NCI-H748 treated with DMSO at 0.1 percent for 48 hours (cell line): ENCODE measurements around the gene STRA6.

Source experiments
- DNase-seq: peaks from one replicate; lab custom pipeline; 2025; lab: John Stamatoyannopoulos, UW

STRA6 gene

DNA sequence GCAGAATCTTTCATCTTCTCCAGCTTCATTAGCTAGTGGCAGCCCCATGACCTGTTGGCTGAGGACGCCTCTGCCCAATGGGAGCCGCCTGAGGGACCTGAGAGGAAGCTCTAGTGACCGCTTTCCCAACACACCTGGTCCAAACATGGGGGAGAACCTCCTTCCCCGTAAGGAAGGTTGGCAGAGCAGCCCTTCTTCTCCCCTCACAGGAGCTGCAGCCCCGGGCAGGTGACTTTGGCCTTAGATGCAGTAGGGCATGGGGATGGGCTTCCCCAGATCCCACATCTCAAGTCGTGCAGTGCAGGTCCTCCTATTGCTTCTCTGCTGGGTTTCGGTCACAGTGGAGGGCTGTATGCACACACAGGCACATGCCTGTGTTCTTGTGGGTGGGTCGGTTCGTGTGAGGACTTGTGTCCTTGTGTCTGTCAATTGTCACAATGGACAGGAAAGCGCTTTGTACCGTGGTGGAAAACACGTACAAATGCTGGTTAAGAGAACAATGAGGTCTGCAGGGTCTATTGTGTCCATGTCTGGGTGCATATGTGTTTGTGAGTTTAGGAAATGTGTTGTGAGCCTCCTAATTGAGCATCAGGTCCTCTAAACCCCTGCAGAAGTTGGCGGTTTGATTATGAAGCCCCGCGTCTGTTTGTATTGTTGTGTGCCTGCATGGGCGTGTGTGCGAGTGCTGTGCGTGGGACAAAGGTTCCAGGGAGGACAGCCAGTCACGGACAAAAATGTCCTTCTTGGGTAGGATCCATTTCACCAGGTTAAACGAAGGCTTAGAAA lies 70.8 kb downstream of the STRA6 start:
- no peak for DNase-seq

DNA sequence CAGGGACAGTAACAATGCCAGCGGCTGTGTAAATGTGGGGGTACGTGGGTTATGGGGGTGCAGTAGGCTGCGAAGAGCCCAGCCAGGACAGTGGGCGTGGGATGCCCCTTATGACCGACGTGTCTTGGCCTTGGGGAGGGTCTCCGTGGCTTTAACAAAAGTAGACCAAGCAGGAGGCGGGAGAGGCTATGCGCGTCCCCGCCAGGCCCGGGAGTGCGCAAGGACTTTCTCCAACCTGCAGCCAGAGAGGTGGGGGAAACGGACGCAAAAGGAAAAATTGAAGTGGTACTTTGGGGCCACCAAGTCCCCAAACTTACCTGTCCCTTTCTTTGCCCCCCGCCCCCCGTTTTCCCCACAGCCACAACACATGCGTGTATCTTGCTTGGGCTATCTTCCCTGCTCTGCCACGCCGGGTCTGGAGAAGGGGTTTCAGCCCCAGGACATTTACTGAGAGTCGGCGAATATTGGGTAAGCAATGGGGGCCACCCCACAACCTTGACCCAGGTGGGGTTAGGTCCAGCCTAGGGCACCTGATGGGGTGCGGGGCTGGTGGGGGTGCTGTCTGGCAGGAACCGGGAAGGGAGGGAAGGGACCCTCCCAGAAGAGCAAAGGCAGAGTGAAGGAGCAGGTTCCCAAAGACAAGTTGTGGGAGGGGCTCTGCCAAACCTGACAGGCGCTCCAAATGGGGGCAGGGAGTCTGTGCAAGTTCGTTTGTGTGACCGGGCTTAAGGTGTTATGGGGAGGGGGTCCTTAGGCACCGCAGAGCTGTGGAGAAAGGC lies 71.5 kb downstream of the STRA6 start:
- DNase-seq: no peak

DNA sequence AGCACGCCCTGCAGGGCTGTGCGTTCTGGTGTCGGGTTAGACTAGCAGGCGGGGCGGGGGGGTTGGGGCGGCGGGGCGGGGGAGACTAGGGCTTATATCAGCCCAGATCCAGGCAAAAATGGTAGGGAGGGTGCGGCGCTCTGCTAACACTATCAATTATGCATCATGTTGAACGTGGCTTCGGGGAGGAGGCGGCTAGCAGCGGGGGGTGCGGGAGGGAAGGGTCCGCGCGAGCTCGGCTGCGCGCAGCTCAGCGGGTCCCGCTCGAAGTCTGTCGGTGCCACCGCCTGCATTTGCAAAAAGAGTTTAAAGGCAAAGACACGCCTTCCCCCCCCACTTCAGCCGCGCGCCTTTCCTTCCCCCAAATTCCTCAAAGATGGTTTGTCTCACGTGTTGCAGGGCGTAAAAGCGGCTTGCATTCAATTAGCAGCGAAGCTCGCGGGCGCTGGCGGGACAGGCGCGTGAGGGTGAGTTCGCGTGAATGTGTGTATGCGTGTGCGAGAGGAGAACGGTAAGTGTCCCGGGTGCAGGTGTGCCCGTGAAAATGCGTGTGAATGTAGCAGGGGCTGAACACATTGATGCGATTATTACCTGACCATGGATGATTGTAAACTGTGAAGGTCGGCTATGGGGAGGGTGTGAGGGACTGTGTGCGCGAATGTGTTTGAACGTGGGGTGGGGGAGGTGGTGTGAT lies 72.3 kb downstream of the STRA6 start, which contains the start of gene ISLR2:
ISLR2 (plus strand) TSS at position 432 of the 694 bp plus-strand sequence. CDS start 2,169 bp downstream, outside the sequence.
- DNase-seq: no peak

DNA sequence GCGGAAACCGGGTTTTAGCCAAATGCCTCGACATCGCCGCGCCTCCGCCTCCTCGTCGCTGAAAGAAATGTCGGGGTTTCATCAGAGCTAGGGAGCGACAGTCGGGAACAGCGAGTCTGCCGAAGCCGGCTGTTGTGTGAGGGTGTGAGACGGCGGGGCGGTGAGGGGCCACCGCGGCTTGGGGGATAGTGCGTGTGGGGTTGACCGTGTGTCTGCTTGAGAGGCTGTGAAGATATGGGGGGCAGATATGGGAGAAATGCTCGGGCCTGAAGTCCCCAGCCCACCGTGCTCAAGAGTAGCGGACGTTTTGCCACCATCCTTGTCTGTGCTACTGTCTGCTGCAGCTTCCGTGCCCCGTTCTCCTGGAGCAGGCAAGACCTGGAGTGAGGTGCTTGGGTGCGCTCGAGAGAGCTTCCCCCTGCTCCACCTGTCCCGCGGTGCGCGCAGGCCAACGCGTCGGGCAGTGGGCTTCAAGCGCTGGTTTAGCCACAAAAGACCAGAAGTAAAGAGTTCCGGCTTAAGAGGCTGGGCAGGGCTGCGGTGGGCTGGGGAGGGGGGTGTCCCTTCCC lies 72.9 kb downstream of the STRA6 start:
- DNase-seq: peak; percentile 5
